Activated naive CD4-positive, alpha-beta T cell treated with anti-CD3 and anti-CD28 coated beads, Interleukin-2, amount 50 U/mL, for 16 hours (primary cell): ENCODE data around the gene ITM2C.
A peak's percentile ranks its signal among the peaks of the same experiment; 100 is the strongest.

Source experiments
- DNase-seq: peaks from one replicate; pipeline ENCODE4 v3.0.0-alpha.2; 2020

ITM2C gene

DNA sequence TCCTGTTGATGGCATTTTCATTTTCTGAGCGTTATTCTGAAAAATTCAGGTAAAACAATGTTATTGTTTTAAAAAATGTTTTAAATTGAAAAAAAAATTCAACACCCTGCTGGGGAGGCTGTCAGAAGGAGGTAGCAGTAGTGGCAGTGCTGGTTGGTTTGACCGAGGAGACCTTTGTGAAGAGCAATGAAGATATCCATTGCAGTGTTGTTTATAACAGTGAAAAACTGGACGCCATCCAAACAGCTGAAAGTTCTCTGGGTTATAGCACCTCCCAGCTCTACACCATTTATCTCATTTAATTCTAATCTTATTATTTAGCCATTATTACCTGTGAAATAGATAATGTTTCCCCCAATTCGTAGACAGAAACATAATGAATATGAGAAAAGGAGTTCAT is 12.6 kb upstream of the ITM2C start:
- DNase-seq: no peak

DNA sequence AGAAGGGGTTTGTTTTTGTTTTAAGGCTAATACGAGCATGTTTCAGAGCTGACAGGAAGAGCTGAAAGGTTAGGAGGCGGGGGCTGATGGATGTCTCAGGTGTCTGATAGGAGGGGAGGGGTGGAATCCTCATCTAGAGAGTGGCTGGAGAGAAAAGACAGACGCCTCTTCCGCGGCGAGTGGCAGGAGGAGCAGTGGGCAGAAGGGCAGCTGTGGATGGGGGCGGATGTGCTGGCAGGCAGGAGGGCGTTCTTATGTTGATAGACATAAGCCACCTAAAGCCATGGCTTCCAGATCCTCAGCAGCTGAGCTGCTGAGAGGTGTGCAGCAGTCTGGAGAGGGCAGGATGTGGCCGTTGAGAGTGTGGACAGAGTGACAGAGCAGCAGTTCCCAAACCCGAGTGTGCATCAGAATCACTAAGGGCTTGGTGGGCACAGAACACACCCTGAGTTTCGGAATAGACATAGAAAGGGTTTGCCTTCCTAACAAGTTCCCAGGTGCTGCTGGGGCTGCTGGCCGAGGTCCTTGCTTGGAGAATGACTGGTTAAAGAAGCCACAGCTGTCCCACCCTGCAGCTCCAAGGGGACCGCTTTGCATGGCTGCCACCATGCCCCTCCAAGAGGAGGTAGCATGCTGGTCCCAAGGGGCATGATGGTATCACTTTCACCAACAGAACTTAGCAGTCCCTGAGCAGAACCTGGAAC is 3.0 kb upstream of the ITM2C start:
- DNase-seq: no peak

DNA sequence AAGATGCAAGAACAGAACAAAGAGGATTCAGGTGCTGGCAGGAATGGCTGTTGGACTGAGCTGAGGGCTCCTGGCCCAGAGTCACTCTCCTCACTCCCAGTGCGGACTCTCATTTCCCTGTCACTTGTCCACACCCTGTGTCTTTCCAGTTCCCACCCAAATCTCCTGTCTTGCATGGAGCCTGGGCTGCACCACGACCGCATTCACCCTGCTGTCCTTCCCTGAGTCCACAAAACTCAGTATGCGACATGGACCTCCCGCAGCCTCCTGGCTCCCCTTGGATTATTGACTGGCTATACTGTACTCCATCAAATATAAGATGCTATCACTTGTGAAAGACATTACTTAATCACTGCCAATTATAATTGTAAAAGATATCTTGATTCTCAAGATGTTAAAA is 2.5 kb upstream of the ITM2C start:
- no peak for DNase-seq

DNA sequence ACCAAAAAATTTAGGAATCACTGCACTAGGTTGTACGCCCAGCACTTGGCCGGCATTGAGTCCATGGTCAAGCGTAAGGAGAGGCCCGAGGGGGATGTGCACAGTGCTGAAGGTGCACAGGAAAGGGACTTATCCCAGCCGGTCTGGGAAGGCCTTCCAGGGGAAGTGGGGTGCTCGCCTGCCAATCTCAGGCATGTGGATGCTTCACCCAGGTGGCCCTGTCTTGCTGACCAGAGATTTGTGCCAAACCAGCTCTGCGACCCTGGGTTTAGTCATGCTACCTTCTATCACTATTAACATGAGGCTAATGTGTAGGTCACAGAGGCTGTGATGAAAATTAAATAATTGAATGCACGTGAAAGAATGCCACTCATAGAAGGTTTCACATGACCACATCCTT is 1.7 kb upstream of the ITM2C start:
- DNase-seq: no peak

DNA sequence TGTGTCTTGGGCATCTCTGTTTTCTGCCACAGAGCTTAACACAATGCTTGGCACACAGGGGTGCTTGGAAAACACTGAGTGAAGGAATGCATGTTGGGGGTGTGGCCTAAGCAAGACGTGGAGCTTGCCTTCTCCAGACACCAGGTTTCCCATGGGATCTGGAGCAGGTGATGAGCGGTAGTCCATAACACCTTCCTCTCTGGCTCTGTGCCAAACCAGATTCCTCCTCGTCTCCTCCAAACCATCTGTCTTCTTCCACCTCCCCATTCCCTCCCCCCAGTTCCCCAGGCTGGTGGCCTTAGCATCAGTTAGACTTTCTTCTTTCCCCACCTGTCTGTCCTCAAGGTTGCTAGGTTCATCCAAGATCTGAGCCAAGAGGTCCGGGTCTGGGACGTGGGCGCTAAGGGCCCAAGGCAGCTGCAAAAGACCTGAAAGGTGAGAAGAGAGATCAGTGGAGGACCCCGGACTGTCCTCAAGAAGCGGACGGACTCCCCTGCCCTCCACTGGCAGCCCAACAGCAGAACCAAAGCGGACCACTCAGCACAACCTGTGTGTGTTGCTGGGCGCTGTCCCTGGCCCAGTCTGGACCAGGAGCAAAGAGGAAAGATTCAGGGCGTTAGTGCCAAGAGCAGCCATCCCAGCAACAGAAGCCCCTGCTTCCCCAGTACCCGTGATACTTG is 1.2 kb upstream of the ITM2C start:
- DNase-seq: no peak

DNA sequence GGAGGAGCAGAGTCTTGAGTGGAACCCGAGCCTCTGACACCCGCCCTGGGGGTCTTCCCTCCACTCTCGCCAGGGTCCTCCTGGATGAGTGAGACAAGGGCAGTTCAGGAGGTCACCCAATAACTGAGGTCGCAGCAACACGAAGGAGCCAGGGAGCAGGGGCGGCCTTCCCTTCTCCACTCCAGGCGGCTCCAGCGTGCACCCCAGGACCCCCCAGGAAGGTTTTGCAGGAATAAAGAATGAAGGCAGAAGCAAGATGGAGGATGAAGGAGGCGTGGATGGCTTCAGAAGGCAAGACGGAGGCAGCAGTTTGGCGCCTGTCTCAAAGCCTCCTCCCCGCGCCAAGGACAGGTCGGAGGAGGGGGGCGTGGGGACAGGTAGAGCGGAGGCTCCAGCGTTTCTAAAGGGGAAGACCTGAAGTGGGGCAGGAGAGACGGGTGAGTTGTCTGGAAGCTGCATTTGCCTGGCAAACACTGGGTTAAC is 579 bp upstream of the ITM2C start:
- no peak for DNase-seq

DNA sequence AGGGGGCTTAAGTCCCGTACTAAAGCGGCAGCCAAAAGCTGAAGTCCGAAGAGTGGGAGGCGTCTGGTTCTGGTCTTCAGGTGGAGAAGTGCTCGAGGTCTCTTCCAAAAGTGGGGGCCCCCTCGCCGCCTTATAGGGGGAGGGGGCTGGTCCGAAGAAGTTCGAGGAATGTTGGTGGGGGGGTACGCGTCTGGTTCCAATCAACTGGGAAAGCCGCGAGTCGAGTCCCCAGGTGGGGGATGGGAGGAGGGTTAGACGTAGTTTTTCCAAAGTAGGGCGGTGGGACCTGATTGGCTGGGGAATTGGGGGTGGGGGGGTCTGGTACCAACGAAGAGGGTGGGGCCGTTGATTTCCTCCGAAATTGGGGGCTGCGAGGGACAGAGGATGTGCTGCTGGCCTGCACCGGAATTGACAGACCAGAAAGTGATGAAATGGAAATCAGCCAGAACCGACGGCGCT is 594 bp downstream of the ITM2C start:
- DNase-seq: no peak

DNA sequence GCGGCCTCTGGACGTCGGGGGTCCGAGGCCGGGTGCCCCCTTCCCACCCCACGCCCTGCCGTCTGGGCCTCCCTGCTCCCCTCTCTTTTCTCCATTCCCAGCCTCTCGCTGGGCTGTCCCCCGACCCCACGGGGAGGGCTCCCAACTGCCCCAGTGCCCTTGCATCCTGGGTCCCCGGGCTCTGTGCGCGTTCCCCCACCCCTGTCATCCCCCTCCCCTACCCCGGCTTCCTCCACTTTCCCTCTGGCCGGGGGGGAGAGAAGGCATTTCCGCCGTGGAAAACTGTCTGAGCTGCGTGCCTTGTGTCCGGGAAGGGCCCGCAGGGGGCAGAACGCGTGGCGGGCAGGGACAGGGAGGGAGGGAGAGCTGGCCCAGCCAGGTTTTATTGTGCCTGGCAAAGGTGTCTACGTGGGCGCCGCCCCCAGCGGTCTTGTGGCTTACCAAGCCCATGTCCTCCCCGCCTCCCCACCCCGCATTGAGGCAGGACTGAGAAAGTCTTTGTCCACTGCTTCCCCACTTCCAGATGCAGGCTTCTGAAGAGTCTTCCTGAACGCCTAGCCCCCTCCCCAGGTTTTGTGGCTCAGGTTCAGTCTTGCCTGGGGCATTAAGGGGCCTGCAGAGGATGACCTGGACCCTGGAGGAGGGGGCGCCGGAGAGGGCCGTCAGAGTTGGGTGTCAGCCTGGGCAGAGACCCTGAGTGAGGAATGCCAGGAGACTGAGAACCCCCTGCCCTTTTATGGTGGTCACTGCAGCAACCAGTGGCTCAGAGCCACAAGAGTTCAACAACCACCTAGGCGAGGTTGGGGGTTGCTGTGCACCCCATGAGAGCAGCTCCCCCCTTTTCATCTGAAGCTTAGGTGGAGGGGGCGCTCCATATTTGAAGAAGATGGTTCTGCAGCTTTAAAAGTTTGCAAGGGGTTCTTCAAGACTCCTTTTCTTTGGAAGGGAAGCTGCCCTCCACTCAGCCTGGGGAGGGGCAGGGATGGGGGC is 1.3 kb downstream of the ITM2C start:
- DNase-seq: no peak

DNA sequence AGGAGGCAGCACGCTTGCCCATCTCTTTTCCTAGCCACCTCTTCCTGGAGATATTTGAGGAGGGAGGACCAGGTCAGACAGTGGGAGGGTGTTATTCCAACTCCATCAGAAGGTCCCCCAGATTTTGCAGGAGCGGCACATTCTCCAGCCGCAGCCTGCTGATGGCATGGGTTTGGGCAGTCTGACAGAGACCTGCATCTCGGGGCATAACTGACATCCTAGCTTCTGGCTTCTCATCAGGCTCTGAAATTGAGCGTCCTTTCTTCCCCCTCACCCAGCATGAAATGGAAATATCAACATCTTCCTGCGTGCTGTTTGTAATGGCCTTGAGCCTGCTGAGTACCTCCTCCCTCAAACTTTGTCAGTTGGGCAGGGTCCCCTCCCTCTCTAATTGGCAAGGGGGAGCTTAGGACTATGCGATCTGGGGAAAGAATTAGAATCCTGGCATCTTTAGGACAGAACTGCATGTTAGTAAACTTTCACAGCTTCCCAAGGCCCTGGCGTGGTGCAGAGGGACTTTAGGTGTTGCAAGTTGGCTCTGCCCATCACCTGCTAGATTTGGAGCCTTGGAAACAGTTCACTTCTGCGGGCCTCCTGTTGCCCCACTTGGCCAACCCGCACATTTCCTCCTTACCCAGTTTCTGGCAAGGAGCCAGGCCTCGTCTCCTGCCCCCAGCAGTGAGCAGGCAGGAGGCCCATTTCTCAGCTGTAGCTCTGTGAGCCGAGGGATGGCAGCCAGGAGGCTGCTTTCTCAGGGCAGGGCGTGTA is 2.2 kb downstream of the ITM2C start:
- peak; percentile 48 for DNase-seq

DNA sequence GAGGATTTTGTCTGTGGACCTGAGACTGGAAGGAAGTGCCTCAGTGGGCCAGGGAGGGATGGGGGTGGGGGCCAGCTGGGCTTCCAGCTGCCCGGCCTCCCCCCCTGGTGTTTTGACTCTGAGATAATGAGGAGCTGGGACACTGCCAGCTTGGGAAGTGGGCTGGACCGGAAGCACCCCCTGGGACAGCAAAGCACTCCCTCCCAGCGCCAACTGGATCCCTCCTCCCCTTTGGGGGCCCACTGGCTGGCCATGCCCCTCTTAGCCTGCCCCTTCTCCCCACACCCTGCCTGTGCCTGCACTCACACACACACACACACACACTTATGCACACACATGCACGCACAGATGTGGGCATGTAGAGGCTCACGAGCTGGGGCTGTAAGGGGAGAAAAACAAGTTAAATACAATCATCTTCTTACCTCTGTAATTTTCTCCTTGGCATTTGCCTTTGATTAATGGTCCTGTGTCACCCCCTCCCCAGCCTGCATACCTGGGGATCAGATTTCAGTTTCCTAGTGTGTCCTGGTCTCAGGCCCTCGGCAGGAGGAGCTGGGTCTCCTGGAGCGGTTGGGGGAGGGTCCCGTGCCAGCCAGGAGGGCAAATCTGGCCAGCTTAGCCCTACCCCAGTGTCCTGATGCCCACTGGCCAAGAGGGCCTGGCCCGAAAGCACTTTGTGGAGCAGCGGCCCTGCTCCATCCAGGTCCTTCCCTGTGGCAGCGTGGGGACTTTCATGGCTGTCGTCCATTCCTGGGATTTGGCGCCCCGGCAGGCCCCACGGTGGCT is 3.6 kb downstream of the ITM2C start:
- DNase-seq: no peak

DNA sequence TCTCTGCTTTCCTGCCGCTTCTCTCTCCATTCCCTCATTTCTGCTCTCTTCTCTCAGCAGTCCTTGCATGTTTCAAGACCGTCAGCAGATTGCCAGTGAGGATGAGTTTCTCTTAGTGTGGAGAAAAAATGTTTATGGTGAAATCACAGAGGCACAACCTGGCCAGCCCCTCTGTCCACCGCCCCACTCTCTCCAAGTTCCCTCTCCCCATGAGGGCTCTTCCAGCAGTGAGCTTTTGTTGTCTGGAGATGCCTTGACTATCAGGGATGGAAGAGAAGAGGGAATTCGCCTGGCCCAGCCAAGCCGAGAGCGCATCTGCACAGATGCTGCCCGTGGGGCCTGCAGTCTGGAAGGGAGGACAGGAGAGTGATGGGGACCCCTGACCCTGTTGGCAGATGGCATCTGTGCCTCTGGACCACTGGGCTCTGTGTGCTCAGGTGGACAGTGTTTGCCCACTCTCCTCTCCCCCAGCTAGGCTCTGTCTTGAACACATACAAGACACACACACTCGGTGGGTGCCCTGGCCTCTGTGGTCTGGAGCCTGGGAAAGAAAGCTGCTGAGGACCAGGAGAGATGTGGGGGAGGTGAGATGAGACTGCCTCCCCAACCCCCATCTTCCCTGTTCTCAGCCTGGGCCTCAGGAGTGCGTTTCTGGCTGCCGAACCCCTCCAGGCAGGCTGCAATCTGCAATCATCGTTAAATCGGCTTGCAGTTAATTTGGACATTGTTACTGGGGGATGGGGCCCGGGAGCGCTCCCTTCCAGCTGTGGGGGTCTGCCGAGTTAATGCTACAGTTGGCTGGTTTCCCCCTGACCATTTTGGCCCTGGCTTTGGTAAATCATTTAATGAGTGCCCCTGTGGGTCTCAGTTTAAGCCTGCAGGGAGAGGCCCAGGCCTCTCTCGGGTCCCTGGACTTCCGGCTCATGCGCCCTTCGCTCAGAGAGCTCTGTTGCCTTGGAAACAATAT is 4.5 kb downstream of the ITM2C start:
- DNase-seq: no peak

DNA sequence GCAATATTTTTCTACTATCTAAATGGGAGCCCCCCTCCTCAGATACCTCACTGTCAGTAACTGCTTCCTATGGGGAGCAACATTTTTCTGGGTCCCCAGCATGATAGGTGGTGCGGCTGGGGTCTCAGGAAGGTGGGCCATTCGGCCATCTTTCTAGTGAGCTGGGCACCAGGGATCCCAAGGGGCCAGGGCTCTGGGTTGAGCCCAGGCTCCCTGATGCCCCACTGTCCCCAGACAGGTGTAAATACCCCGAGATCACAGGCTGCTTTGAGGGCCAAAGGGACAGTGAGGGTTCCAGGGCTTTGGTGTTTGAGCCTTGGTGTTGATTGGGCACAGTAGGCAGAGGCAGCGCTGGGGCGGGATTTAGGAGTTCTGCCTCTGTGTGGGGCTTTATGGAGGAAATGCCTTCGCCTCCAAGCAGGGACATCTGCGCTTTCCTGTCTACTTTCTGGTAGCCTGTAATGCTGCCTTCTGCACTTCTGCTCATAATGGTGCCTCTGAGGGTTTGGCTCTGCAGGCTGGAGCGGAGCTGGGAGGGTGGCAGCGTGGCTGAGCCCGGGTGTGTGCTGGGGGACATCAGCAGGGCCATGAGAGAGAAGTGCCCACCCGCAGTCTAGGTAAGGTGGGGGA is 5.3 kb downstream of the ITM2C start:
- DNase-seq: no peak

DNA sequence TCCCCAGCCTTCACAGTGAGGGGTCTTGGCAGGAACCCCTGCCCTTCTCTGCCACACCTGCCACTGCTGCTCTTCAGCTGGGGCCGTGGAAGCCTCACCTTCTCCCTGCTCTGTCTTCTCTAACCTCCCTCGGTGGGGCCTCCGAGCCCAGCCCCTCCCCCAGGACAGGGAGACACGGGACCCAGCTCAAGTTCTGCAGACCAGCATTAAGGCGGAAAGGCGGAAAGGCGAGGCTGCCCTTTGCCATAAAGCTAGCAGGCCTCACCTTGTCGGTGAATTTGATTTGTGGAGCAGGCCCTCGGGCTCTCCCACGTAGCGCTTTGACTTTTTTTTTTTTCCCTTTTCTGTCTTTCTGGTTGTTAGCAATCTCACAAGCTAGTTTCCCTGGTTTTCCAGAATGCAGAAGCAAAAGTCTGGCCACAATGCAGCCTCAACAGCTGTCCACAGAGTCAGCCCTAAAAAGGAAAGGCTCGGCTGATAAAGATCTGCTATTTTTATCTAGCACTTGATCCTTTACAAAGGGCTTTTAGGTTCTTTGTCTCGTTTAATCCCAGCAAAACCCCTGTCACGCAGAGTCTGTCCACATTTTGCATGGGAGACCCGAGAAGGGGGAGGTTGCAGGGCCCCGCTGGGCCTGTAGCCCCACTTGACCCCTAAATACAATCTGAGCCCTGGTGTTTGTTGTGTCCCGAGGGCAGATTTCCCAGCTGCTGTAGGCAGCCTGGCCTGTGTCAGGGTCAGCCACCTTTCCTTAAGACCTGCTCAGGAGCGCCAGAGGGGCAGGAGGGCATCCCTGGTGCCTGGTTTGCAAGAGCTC is 6.0 kb downstream of the ITM2C start:
- no peak for DNase-seq

DNA sequence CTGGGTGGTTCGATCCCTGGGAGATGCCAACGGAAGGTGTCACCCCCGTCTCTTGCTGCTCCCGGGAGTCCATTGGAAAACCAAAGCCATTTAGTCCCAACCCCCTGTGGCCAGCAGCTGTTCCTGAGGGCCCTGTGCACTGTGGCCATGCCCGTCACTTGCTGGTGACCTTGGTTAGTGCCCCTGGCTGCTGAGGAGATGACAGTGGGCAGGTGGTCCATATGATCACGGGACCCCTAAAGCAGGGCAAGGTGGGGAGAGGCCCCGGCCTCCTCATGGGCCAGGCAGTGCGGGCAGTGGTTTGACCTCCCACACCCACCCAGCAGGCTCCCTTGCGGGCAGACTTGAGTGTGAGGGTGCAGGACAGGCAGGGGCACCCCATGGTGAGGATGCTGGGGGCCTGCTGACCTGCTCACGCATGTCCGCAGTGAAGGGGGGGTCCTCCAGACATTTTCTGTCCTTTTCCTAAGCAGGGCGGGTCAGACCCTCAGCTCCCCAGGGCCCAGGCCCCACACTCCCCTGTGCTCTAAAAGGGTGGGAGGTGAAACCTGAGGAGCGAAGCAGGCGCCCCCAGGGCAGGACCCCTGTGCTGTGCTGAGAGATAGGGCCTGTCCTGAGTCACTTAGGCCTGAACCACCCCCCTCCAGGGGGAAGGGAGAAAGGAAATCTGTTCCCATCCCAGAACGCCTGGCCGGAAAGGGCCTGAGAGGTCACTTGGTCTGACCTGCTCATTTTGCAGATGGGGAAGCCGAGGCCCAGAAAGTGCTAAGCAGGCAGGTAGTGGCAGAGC is 6.8 kb downstream of the ITM2C start:
- DNase-seq: no peak

DNA sequence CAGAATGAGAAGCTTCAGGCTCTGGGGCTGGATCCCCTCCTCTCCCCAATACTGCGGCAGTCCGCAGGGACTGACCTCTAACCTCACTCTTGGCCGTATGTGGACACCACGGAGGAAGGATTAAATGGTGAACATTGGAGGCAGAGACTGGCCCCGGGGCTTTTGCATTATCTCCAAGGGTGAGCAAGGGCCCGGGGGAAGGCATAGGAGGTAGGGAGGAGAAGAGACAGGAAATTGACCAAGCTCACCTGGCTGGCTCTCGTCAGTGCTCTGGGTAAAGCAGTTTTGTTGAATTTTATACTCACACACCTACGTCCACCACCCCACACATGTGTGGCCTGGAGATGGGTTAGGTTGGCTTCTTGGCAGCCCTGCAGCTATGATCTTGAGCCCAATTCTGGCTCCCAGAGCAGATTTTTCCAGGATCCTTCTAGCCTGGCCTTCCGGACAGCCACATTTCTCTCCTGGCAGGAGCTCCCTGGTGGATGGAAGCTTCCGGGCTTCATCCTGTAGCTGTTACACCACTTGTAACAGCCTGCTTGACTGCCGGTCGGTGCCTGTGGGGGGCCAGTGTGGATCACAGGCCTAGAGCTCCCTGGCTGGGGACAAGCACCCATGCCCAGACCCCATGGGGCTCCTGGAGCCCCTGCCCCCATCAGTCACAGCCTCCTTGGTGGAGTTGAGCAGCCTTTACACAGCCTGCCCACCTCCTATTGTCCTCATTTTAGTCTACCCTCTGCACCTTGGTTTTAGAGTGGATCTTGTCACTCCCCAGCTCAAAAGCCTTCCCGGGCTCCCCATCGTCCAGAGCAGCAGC is 7.6 kb downstream of the ITM2C start:
- DNase-seq: no peak

DNA sequence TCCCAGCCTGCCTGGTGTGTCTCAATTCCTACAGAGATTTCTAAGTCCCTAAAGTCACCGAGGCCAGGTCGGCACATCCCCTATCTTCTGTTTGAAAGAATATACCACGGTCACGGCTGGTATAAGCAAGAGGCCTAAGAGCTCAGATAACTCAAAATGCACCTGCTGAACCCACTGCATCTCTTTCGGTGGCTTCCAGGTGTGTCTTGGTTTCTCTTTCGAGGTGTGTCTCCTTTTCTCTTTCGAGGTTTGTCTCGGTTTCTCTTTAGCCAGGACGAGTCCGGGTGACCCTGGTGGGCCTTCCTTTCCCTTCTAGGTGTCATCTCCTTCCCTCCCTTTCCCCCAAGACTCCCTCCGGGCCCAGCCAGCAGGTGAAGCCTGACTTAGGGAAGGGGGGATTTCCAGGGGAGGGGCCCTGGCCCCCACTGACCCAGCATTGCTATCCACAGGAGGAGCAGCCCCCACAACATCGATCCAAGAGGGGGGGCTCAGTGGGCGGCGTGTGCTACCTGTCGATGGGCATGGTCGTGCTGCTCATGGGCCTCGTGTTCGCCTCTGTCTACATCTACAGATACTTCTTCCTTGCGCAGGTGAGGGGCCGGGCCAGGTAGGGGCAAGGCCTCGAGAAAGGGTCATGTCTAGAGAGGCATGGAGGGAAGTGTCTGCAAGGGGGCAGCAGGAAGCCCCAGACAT is 8.4 kb downstream of the ITM2C start:
- DNase-seq: no peak
